Activated naive CD8-positive, alpha-beta T cell treated with anti-CD3 and anti-CD28 coated beads, Interleukin-2, amount 50 U/mL, for 24 hours (primary cell): ENCODE measurements around the gene INVS.

Experiments used
- ATAC-seq: fragments of 150-1000 bp; cut with Tn5 transposase; one replicate; pipeline ENCODE4 v1.10.0; 2021
- DNase-seq: peaks from one replicate; pipeline ENCODE4 v3.0.0; 2021
- H3K27ac Mint-ChIP-seq: one replicate; pipeline ENCODE4 v1.8.0; 2021; ENCODE audit warnings: mild to moderate bottlenecking, mixed read lengths
- H3K27me3 Mint-ChIP-seq: one replicate; pipeline ENCODE4 v1.8.0; 2021; ENCODE audit warnings: mixed read lengths
- H3K36me3 Mint-ChIP-seq: one replicate; pipeline ENCODE4 v1.8.0; 2021; ENCODE audit warnings: low read depth, mixed read lengths
- H3K4me1 Mint-ChIP-seq: one replicate; pipeline ENCODE4 v1.8.0; 2021; ENCODE audit warnings: mixed read lengths
- H3K4me3 Mint-ChIP-seq: one replicate; pipeline ENCODE4 v1.8.0; 2021; ENCODE audit warnings: mild to moderate bottlenecking, moderate library complexity, mixed read lengths
- H3K9me3 Mint-ChIP-seq: one replicate; pipeline ENCODE4 v1.8.0; 2021; ENCODE audit warnings: mixed read lengths

The INVS gene

GRCh38 chr9:100170556-100170955 lies 71.5 kb downstream of the INVS start:
- no peak for ATAC-seq
- Mint-ChIP-seq H3K9me3 (peaks cover 38% of the 10 kb centered on the region), H3K4me3 (no peak overlapping the region), H3K4me1 (no peaks in the 10 kb centered on the region), H3K27ac (no peak overlapping the region), H3K27me3 (no peaks in the 10 kb centered on the region), H3K36me3 (peaks cover 56% of the 10 kb centered on the region)
- no peak for DNase-seq

- DNase-seq, result no peak
- H3K4me1 Mint-ChIP-seq, result no peaks in the 10 kb centered on the region
- H3K27ac Mint-ChIP-seq, result no peak overlapping the region
- no peak overlapping the region for H3K4me3 Mint-ChIP-seq
- H3K9me3 Mint-ChIP-seq, result peaks cover 42% of the 10 kb centered on the region
- peaks cover 45% of the 10 kb centered on the region for H3K36me3 Mint-ChIP-seq
- no peak for ATAC-seq
- H3K27me3 Mint-ChIP-seq, result no peaks in the 10 kb centered on the region
Observed at GRCh38 chr9:100186356-100186755, 87.3 kb downstream of the INVS start.

- no peak for DNase-seq
- H3K9me3 Mint-ChIP-seq, result peaks cover 48% of the 10 kb centered on the region
- ATAC-seq, result no peak
Observed at GRCh38 chr9:100190339-100190738, 91.3 kb downstream of the INVS start.

GRCh38 chr9:100191264-100191663 lies 92.2 kb downstream of the INVS start:
- Mint-ChIP-seq H3K27ac (no peak overlapping the region), H3K9me3 (peaks cover 43% of the 10 kb centered on the region), H3K27me3 (no peaks in the 10 kb centered on the region), H3K4me1 (no peaks in the 10 kb centered on the region), H3K36me3 (peaks cover 61% of the 10 kb centered on the region), H3K4me3 (no peak overlapping the region)
- DNase-seq (no peak), ATAC-seq (no peak)

More at GRCh38 chr9:100190339-100190738, 91.3 kb downstream of the INVS start:
- Mint-ChIP-seq H3K27ac (no peak overlapping the region), H3K4me3 (no peak overlapping the region), H3K27me3 (no peaks in the 10 kb centered on the region), H3K36me3 (peaks cover 62% of the 10 kb centered on the region), H3K4me1 (no peaks in the 10 kb centered on the region)

- Mint-ChIP-seq H3K4me1 (no peaks in the 10 kb centered on the region), H3K4me3 (no peak overlapping the region), H3K27me3 (no peaks in the 10 kb centered on the region), H3K27ac (no peak overlapping the region), H3K9me3 (peaks cover 38% of the 10 kb centered on the region), H3K36me3 (peaks cover 50% of the 10 kb centered on the region)
- ATAC-seq (no peak), DNase-seq (no peak)
Observed at GRCh38 chr9:100193078-100193477, 94.0 kb downstream of the INVS start.

GRCh38 chr9:100196215-100196614 lies 97.2 kb downstream of the INVS start:
- H3K4me3 Mint-ChIP-seq, result no peak overlapping the region
- no peaks in the 10 kb centered on the region for H3K27me3 Mint-ChIP-seq
- DNase-seq, result no peak
- H3K27ac Mint-ChIP-seq, result no peak overlapping the region
- peaks cover 10% of the 10 kb centered on the region for H3K9me3 Mint-ChIP-seq
- no peaks in the 10 kb centered on the region for H3K4me1 Mint-ChIP-seq
- no peak for ATAC-seq
- H3K36me3 Mint-ChIP-seq, result peaks cover 31% of the 10 kb centered on the region

- H3K27ac Mint-ChIP-seq, result no peak overlapping the region
- peaks cover 24% of the 10 kb centered on the region for H3K36me3 Mint-ChIP-seq
Observed at GRCh38 chr9:100196828-100197227, 97.8 kb downstream of the INVS start.

GRCh38 chr9:100197553-100197952 lies 98.5 kb downstream of the INVS start:
- Mint-ChIP-seq H3K9me3 (no peaks in the 10 kb centered on the region), H3K4me1 (no peaks in the 10 kb centered on the region), H3K27ac (no peak overlapping the region), H3K27me3 (no peaks in the 10 kb centered on the region), H3K36me3 (peaks cover 19% of the 10 kb centered on the region), H3K4me3 (no peak overlapping the region)
- ATAC-seq, result no peak
- no peak for DNase-seq

More at GRCh38 chr9:100196828-100197227, 97.8 kb downstream of the INVS start:
- Mint-ChIP-seq H3K27me3 (no peaks in the 10 kb centered on the region), H3K4me1 (no peaks in the 10 kb centered on the region), H3K4me3 (no peak overlapping the region), H3K9me3 (peaks cover 4% of the 10 kb centered on the region)
- DNase-seq (no peak), ATAC-seq (no peak)

- H3K36me3 Mint-ChIP-seq, result peaks cover 6% of the 10 kb centered on the region
- H3K9me3 Mint-ChIP-seq, result no peaks in the 10 kb centered on the region
- DNase-seq (no peak), ATAC-seq (no peak)
- H3K27ac Mint-ChIP-seq, result no peak overlapping the region
- no peaks in the 10 kb centered on the region for H3K27me3 Mint-ChIP-seq
- H3K4me3 Mint-ChIP-seq, result no peak overlapping the region
- H3K4me1 Mint-ChIP-seq, result no peaks in the 10 kb centered on the region
Observed at GRCh38 chr9:100202806-100203205, 103.8 kb downstream of the INVS start.

- no peak overlapping the region for H3K27ac Mint-ChIP-seq
- no peak for DNase-seq
- ATAC-seq, result no peak
- H3K4me1 Mint-ChIP-seq, result peaks cover 4% of the 10 kb centered on the region
- H3K9me3 Mint-ChIP-seq, result no peaks in the 10 kb centered on the region
- H3K27me3 Mint-ChIP-seq, result no peaks in the 10 kb centered on the region
- peaks cover 6% of the 10 kb centered on the region for H3K36me3 Mint-ChIP-seq
- H3K4me3 Mint-ChIP-seq, result no peak overlapping the region
Observed at GRCh38 chr9:100204796-100205195, 105.8 kb downstream of the INVS start.

- Mint-ChIP-seq H3K36me3 (peaks cover 2% of the 10 kb centered on the region), H3K27me3 (no peaks in the 10 kb centered on the region), H3K4me1 (peaks cover 12% of the 10 kb centered on the region), H3K27ac (no peak overlapping the region), H3K9me3 (no peaks in the 10 kb centered on the region), H3K4me3 (no peak overlapping the region)
- ATAC-seq (no peak), DNase-seq (no peak)
Observed at GRCh38 chr9:100206899-100207298, 107.9 kb downstream of the INVS start.

GRCh38 chr9:100208673-100209072 lies 109.6 kb downstream of the INVS start:
- Mint-ChIP-seq H3K27me3 (no peaks in the 10 kb centered on the region), H3K27ac (no peak overlapping the region), H3K36me3 (peaks cover 2% of the 10 kb centered on the region), H3K4me3 (no peak overlapping the region), H3K9me3 (no peaks in the 10 kb centered on the region), H3K4me1 (peaks cover 12% of the 10 kb centered on the region)
- ATAC-seq (no peak), DNase-seq (no peak)

GRCh38 chr9:100211476-100211875 lies 112.4 kb downstream of the INVS start:
- no peaks in the 10 kb centered on the region for H3K27me3 Mint-ChIP-seq
- ATAC-seq (no peak), DNase-seq (no peak)
- H3K27ac Mint-ChIP-seq, result no peak overlapping the region
- H3K4me1 Mint-ChIP-seq, result peaks cover 12% of the 10 kb centered on the region
- H3K9me3 Mint-ChIP-seq, result no peaks in the 10 kb centered on the region
- no peak overlapping the region for H3K4me3 Mint-ChIP-seq
- peaks cover 2% of the 10 kb centered on the region for H3K36me3 Mint-ChIP-seq

GRCh38 chr9:100213730-100214477 lies 114.9 kb downstream of the INVS start:
- no peak overlapping the region for H3K27ac Mint-ChIP-seq
- H3K4me3 Mint-ChIP-seq, result no peak overlapping the region
- peaks cover 2% of the 10 kb centered on the region for H3K36me3 Mint-ChIP-seq
- H3K9me3 Mint-ChIP-seq, result no peaks in the 10 kb centered on the region
- ATAC-seq (no peak), DNase-seq (no peak)
- H3K4me1 Mint-ChIP-seq, result peaks cover 9% of the 10 kb centered on the region
- no peaks in the 10 kb centered on the region for H3K27me3 Mint-ChIP-seq

GRCh38 chr9:100216178-100216787 lies 117.2 kb downstream of the INVS start:
- Mint-ChIP-seq H3K4me1 (no peaks in the 10 kb centered on the region), H3K27ac (no peak overlapping the region), H3K27me3 (no peaks in the 10 kb centered on the region), H3K9me3 (no peaks in the 10 kb centered on the region), H3K36me3 (no peaks in the 10 kb centered on the region), H3K4me3 (no peak overlapping the region)
- ATAC-seq, result peak; percentile 81
- DNase-seq, result peak; percentile 65
